Astrocyte of the spinal cord (primary cell): ENCODE data around the gene CLDN34.

Experiments used
- DNase-seq: peaks from one replicate; pipeline ENCODE4 v3.0.0; 2011; ENCODE audit warnings: low read depth, low spot score
- H3K4me3 ChIP-seq: 2 replicates; pipeline ENCODE4 v1.5.1; 2011; ENCODE audit warnings: low read depth, mild to moderate bottlenecking, low read length, moderate library complexity
- in situ Hi-C: cut with HindIII; loops from 2 replicates; pipeline ENCODE4 v1.10.0; 2017; ENCODE audit warnings: low sequenced_read_pairs
- TF ChIP-seq, protein P1 (sequence below): IDR thresholded peaks from 2 replicates; pipeline ENCODE4 v1.5.1; 2012; ENCODE audit warnings: low read depth, mild to moderate bottlenecking, low read length, inconsistent platforms

CLDN34 gene

DNA sequence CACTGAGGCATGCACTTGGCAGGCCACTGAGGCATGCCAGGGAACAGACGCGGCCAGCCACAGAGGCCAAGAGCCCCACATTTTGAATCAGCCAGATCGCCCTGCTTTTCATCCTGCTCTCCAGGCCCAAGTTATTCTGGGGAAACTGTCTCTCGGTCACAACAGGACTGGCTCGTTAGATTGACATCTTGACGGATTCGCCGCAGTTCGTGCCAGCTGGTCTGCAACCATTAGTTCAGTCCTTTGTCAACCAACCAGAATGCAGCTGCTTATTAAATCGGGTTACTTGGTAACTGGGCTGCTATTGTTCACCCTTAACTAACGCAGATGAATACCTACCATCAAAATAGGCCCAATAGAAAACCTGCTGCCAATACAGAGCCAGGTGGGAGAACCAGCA is 16.7 kb downstream of the CLDN34 start:
- in situ Hi-C loops = no loop called here
- TF ChIP-seq, protein P1, sequence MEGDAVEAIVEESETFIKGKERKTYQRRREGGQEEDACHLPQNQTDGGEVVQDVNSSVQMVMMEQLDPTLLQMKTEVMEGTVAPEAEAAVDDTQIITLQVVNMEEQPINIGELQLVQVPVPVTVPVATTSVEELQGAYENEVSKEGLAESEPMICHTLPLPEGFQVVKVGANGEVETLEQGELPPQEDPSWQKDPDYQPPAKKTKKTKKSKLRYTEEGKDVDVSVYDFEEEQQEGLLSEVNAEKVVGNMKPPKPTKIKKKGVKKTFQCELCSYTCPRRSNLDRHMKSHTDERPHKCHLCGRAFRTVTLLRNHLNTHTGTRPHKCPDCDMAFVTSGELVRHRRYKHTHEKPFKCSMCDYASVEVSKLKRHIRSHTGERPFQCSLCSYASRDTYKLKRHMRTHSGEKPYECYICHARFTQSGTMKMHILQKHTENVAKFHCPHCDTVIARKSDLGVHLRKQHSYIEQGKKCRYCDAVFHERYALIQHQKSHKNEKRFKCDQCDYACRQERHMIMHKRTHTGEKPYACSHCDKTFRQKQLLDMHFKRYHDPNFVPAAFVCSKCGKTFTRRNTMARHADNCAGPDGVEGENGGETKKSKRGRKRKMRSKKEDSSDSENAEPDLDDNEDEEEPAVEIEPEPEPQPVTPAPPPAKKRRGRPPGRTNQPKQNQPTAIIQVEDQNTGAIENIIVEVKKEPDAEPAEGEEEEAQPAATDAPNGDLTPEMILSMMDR = no peak
- no peak for DNase-seq
- H3K4me3 ChIP-seq = no peak overlapping the region

DNA sequence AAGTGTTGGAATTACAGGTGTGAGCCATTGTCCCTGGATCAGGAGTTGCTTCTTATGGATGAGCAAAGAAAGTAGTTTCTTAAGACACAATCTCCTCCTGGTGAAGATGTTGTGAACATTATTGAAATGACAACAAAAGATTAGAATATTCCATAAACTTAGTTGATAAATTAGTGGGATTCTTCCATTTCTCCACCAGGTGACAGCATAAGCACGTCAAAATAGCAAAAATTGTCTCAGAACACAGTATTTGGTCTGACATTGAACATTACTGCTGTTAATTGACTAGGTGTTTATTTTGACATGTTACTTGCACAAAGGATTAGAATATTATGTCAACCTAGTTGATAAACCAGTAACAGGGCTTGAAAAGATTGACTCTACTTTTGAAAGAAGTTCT is 21.6 kb downstream of the CLDN34 start:
- TF ChIP-seq, protein P1 = peak; percentile 32

DNA sequence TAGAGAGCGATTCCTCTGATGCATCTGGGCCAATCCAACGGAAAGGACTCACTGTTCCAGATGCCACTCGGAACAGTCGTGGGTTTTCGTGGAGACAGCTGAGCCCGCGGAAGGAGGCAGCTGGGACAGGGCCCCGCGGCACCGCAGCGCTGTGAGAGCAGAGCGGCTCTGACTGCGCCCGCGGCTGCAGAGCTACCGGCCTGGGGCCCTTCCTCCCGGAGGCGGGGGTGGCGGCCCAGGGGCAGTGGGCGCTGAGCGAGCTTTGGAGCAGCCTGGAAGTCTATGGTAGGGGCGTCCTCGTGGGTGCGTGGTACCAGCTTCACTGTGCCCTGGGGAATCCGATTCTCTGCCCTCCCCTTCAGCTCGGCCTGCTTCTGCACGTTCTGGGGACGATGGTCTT is 24.9 kb downstream of the CLDN34 start:
- H3K4me3 ChIP-seq = no peak overlapping the region
- TF ChIP-seq, protein P1 = no peak
- in situ Hi-C loops = no loop called here
- DNase-seq = no peak

More for the DNA sequence above, 21.6 kb downstream of the CLDN34 start:
- in situ Hi-C loops = no loop called here
- DNase-seq = peak; percentile 9
- no peak overlapping the region for H3K4me3 ChIP-seq

DNA sequence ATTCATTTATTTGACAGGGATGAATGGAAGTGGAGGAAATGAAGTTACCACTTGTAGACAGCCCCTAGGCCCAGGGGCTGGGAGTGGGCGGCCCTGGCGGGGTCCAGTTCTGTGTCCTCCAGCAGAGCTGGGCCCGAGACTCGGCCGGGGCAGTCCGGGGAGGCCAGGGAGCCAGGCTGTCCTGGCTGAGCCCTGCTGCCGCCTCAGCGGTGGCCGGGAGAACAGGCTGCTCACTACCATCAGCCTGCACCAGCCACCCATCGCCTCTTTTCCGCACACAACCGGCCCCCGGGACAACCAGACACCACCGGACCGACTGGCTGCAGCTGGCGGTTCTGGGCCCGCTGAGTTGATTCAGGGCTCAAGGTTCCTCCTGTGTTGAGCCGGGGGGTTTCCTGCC is 25.6 kb downstream of the CLDN34 start:
- in situ Hi-C loops = no loop called here
- TF ChIP-seq, protein P1 = no peak

DNA sequence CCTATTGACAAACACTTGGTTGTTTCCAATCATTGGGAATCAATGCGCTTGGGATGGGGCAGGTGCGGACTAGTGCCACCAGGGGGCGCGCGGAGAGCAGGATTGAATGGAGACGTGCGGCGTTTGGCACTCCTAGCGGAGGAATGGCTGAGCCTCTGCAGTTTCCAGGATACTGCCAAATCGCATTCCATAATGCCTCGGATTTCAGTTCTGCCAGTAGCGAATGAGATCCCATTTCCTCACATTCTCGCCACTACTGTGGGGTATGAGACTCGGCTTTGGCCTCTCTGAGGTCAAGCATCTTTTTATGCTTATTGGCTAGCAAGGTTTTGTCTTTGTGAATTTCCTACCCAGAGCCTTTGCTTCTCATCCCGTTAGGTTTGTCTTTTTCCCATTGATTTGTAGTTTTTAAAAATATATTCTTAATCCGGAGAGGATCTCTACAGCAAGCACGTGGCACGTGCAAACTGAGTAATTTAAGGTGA is 28.7 kb downstream of the CLDN34 start:
- in situ Hi-C loops = no loop called here

More for the DNA sequence above, 25.6 kb downstream of the CLDN34 start:
- DNase-seq = no peak
- H3K4me3 ChIP-seq = no peak overlapping the region

DNA sequence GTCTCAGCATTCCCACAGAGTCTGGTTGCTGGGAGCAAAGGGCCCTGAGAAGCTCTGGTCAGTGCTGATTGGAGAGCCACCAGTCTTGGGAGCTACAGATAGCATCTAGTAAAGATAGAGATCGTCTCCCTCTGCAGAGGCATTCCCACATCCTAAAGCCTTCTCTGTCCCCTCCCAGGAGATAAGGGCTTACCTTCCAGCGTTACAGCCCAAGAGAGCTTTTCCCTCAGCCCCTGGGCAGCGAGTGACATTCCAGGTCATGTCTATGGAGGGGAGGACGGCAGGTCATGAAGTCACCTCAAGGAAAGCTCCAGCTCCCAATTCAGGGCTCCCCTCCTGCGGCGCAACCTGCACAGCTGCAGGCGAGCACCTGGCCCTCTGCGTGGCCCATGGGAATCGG is 29.9 kb downstream of the CLDN34 start:
- TF ChIP-seq, protein P1 = no peak

More for the DNA sequence above, 28.7 kb downstream of the CLDN34 start:
- DNase-seq = peak; percentile 73
- TF ChIP-seq, protein P1 = peak; percentile 87
- H3K4me3 ChIP-seq = no peak overlapping the region

DNA sequence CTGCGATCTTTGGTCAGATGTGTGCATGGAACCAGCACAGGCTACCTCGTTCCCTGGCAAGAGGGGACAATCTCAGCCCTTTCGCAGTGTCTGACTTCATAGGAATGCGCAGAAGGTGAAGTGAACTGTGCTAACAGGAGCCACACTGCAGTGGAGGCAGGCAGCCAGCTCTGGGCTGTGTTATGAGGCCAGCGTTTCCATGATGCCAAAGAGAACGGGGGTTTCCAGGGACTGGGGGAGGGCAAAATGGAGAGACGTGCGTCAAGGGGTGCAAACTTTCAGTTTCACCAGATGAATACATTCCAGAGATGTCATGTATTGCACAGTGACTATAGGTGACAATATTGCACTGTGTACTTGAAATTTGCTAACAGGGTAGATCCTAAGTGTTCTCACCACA is 30.4 kb downstream of the CLDN34 start:
- in situ Hi-C loops = no loop called here
- no peak for DNase-seq
- H3K4me3 ChIP-seq = no peak overlapping the region

More for the DNA sequence above, 29.9 kb downstream of the CLDN34 start:
- DNase-seq = no peak
- in situ Hi-C loops = no loop called here
- H3K4me3 ChIP-seq = no peak overlapping the region

More for the DNA sequence above, 30.4 kb downstream of the CLDN34 start:
- TF ChIP-seq, protein P1 = no peak
